SW 1271 (cell line): ENCODE measurements around the gene TATDN3.
"Not testable (repeated sequence)": the region's sequence is repeated elsewhere in the genome, so short reads cannot be mapped to it uniquely, and the experiment has no call there.

Experiments used
- DNase-seq, 2 experiments: peaks; one replicate each; lab custom pipeline; 2025; lab: John Stamatoyannopoulos, UW

TATDN3 gene

GRCh38 chr1:212827831-212828278 is 36.2 kb downstream of the TATDN3 start:
- DNase-seq, result no peak

DNA sequence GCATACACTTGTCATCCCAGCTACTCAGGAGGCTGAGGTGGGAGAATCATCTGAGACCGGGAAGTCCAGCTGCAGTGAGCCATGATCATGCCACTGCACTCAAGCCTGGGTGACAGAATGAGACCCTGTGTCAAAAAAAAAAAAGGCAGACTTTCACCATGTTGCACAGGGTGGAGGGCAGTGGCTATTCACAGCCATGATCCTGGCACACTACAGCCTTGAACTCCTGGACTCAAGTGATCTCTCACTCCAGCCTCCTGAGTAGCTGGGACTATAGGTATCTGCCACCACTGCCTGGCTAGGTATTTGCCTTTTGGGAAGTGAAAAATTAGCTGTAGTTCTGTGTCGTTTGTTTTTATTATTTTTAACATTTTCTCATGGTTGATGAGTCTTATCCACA is 36.7 kb downstream of the TATDN3 start:
- no peak for DNase-seq

- DNase-seq, result not testable (repeated sequence)
Measured at GRCh38 chr1:212833211-212834207, 41.8 kb downstream of the TATDN3 start.

DNA sequence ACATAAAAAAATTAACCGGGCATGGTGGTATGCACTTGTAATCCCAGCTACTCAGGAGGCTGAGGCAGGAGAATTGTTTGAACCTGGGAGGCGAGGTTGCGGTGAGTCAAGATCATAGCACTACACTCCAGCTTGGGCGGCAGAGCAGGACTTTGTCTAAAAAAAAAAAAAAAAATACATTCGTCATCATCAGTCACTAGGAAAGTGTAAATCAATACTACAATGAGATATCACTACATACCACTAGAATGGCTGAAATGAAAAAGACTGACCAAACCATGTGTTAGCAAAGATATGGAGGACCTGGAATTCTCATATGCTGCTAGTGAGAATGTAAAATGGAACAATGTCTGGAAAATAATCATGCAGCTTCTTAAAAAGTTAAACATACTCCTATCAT is 46.5 kb downstream of the TATDN3 start:
- no peak for DNase-seq

DNA sequence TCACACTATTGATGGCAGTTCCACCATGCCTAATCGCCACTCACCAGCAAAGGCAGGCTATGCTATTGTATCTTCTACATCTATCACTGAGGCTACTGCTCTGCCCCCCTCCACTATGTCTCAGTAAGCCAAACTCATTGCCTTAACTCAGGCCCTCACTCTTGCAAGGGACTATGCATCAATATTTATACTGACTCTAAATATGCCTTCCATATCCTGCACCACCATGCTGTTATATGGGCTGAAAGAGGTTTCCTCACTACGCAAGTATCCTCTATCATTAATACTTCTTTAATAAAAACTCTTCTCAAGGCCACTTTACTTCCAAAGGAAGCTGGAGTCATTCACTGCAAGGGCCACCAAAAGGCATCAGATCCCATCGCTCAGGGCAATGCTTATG is 52.8 kb downstream of the TATDN3 start:
- DNase-seq, result not testable (repeated sequence)

DNA sequence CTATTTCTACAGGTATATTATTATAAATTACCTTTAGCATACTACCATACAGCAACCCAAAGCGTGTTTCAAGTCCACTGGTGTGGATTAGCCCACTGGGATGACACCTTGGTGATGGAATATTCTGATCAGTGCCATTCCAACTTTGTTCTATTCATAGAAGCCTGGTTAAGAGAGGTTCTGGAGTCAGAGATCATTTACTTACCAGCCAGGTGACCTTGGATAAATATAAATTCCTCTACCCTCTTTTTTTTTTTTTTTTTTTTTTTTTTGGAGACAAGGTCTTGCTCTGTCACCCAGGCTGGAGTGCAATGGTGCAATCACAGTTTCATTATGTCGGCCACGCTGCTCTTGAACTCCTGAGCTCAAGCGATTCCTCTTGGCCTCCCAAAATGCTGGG is 55.9 kb downstream of the TATDN3 start, which contains the start of gene SPATA45:
Gene SPATA45, minus strand, starts transcription at position 101 of the 400 bp plus-strand sequence. CDS start 11,500 bp downstream, outside the sequence.
- DNase-seq, result no peak

DNA sequence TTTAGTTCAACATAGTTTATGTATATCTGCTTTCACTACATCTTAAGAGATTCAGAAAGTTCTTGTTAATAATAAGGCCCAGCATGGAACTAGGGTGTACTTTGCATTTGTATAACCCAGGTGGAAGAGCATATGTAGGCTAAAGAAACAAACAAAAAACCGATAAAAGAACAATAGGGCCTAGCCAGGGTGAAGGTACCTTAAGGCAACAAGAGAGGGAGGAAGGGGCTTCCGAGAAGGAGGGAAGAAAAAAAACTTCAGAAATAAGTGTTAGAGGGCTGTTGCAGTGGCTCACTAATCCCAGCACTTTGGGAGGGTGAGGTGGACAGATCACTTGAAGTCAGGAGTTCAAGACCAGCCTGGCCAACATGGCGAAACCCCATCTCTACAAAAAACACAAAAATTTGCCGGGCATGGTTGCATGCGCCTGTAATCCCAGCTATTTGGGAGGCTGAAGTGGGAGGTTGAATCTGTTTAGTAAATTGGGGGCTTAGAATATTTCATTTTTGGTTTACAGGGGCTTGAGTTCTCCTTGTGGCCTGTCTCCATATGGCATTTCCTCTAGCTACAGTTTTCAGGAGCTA is 60.5 kb downstream of the TATDN3 start:
- DNase-seq, result no peak

DNA sequence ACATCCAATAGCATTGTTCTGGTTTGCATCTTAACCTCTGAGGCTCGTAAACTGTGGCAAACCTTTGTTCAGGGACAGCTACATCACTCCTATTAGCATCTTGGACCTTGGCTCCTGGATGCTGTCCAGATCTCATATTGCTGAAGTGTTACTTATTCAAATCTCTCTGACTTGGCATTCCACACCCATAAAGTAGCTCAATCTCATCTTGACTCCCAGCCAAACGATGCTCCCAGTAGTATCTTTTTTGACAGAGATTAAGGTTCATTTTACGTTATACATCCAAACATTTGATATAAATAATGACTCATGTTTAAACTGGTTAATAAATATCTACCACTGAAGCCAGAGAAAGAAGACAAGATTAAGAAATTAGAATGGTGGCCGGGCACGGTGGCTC is 62.0 kb downstream of the TATDN3 start:
- no peak for DNase-seq

DNA sequence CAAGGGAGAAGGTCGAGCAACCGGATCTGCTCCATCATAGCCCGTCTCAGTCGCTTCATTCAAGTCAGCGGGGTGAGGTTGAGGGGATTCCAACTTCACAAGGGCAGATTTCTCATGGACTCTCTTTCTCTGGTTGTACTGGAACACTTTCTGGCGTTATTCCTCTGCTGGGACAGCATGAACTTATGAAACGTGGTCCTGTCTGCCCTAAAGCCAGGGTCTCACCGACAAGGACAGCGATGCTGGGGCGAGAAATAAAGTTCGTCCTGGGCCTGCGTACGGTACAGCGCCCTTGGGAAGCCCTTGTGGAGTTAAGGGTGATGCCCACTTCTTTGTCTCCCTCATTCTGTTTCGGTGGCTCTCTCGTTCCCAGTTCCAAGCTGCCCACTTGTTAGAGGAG is 65.1 kb downstream of the TATDN3 start:
- DNase-seq, result no peak

DNA sequence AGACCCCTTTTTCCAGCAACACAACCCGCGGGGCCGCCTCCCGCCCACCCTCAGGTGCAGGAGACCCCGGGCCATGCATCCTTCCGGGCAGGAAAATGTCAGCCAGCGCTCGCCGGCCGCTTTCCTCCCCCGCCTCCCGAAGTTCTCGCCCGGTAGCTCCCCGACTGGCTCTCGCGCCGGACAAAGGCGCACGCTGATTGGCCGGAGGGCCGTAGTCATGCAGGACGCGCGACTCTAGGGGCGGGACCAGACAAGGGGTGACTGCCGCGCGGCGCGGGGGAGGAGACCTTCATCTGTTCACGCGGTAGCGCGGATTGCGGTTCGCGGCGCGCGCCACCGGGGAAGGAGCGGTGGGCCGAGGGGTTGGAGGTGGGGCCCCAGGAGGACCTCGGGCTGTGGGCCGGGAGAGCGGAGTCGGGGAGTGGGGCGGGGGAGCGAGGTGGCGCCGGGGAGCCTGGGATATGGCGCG is 66.3 kb downstream of the TATDN3 start, which contains the start of gene FLVCR1:
Gene FLVCR1, plus strand, starts transcription at position 284 of the 469 bp plus-strand sequence. Its CDS starts 178 bp downstream, at position 462.
- DNase-seq, result peak; percentile 66 to 83

- DNase-seq, result peak in 1 of 2 experiments; percentile 24
Measured at GRCh38 chr1:212858461-212859265, 67.0 kb downstream of the TATDN3 start.

- DNase-seq, result no peak
Measured at GRCh38 chr1:212860713-212861581, 69.3 kb downstream of the TATDN3 start.

DNA sequence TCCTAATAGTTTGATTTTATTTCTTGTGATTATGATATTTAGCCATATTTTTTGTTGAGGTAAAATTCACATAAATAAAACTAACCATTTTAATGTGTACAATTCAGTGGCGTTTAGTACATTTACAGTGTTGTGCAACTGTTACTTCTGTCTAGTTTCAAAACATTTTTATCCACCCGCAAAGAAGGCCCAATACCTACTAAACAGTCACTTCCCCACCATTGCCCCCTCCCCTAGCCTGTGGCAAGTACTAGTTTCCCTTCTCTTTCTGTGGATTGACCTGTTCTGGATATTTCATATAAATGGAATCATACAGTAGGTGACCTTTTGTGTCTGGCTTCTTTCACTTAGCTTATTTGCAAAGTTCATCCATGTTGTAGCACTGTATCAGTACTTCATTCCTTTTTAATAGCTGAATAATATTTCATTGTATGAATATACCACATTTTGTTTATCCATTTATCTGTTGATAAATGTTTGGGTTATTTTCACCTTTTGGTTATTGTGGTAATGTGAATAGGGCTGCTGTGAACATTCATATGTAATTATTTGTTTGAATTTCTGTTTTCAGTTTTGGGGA is 70.5 kb downstream of the TATDN3 start:
- DNase-seq, result no peak

- not testable (repeated sequence) for DNase-seq
Measured at GRCh38 chr1:212863345-212863744, 71.7 kb downstream of the TATDN3 start.

- no peak for DNase-seq
Measured at GRCh38 chr1:212864201-212864600, 72.5 kb downstream of the TATDN3 start.
